ENCODE measurements around the gene TOMM22.

DNA sequence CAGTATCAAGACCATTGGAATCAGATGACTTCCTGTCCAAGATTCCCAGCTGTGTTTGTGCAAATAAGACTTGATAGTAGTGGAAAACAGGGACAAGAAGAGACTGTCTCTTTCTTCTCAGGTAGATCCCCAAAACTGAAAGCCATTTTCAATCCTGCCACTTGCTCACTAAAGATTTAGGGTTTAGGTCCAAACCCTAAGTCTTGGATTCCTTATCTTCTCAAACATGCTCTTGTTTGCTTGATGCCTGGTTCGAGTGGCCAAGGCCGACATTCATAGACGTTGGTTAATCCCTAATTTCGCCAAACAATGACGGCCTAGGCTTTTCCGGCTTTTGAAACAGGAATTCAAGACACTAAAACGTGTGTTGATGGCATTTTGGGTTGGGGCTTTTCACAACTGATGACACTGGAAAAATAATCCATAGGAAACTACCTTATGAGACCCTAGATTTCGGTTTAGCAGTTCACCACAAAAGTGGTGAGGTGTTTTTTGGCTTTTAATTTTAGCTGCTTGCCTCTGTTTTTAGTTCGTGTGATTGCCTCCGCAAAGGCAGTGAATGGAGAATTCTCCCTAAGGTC, 23.0 kb downstream of the TOMM22 start:
- TF ChIP-seq, protein P1, sequence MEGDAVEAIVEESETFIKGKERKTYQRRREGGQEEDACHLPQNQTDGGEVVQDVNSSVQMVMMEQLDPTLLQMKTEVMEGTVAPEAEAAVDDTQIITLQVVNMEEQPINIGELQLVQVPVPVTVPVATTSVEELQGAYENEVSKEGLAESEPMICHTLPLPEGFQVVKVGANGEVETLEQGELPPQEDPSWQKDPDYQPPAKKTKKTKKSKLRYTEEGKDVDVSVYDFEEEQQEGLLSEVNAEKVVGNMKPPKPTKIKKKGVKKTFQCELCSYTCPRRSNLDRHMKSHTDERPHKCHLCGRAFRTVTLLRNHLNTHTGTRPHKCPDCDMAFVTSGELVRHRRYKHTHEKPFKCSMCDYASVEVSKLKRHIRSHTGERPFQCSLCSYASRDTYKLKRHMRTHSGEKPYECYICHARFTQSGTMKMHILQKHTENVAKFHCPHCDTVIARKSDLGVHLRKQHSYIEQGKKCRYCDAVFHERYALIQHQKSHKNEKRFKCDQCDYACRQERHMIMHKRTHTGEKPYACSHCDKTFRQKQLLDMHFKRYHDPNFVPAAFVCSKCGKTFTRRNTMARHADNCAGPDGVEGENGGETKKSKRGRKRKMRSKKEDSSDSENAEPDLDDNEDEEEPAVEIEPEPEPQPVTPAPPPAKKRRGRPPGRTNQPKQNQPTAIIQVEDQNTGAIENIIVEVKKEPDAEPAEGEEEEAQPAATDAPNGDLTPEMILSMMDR (conservative IDR thresholded peaks at IDR 0.05 in 1 of 2, IDR thresholded peaks at IDR 0.05 in 1 of 2; ENCODE audit: extremely low read depth in 1 of 2, insufficient read depth in 1 of 2, low read depth in 1 of 2, low read length in 2 of 2): no peak
- TF ChIP-seq EZH2 (IDR thresholded peaks at IDR 0.05; ENCODE audit: borderline replicate concordance, low read length): no peak

Data from mammary epithelial cell (primary cell).